Activated naive CD4-positive, alpha-beta T cell (primary cell): ENCODE results near the gene SYT14.
"Not testable (repeated sequence)": the region's sequence is repeated elsewhere in the genome, so short reads cannot be mapped to it uniquely, and the experiment has no call there.

ENCODE experiments used
- DNase-seq, 4 experiments: peaks; one replicate each; lab custom pipeline; 2025; lab: John Stamatoyannopoulos, UW

Gene SYT14

GRCh38 chr1:210117681-210118170 lies 179.7 kb downstream of the SYT14 start:
- DNase-seq = no peak

GRCh38 chr1:210123383-210123782 lies 185.4 kb downstream of the SYT14 start:
- no peak for DNase-seq

- no peak for DNase-seq
Measured at GRCh38 chr1:210123924-210124589, 186.0 kb downstream of the SYT14 start.

- DNase-seq = no peak
Measured at GRCh38 chr1:210124736-210125135, 186.7 kb downstream of the SYT14 start.

GRCh38 chr1:210125143-210125542 lies 187.1 kb downstream of the SYT14 start:
- DNase-seq = no peak

GRCh38 chr1:210129092-210129491 lies 191.1 kb downstream of the SYT14 start:
- DNase-seq = no peak

GRCh38 chr1:210129759-210130158 lies 191.7 kb downstream of the SYT14 start:
- no peak for DNase-seq

- DNase-seq = no peak
Measured at GRCh38 chr1:210132582-210132981, 194.6 kb downstream of the SYT14 start.

- DNase-seq = peak in 1 of 4 experiments; percentile 2
Measured at GRCh38 chr1:210143465-210144062, 205.5 kb downstream of the SYT14 start.

- no peak for DNase-seq
Measured at GRCh38 chr1:210144736-210145135, 206.7 kb downstream of the SYT14 start.

- DNase-seq = no peak
Measured at GRCh38 chr1:210151052-210151672, 213.1 kb downstream of the SYT14 start.

- DNase-seq = no peak
Measured at GRCh38 chr1:210159211-210159610, 221.2 kb downstream of the SYT14 start.

GRCh38 chr1:210170220-210170619 lies 232.2 kb downstream of the SYT14 start:
- no peak for DNase-seq

GRCh38 chr1:210174133-210174532 lies 236.1 kb downstream of the SYT14 start:
- no peak for DNase-seq

- DNase-seq = no peak
Measured at GRCh38 chr1:210185063-210185462, 247.0 kb downstream of the SYT14 start.

GRCh38 chr1:210187849-210188606 lies 250.0 kb downstream of the SYT14 start:
- DNase-seq = not testable (repeated sequence)

GRCh38 chr1:210189426-210189825 lies 251.4 kb downstream of the SYT14 start:
- DNase-seq = no peak

GRCh38 chr1:210195635-210196160 lies 257.7 kb downstream of the SYT14 start:
- DNase-seq = no peak

- not testable (repeated sequence) for DNase-seq
Measured at GRCh38 chr1:210196266-210196665, 258.2 kb downstream of the SYT14 start.

GRCh38 chr1:210198840-210199239 lies 260.8 kb downstream of the SYT14 start:
- DNase-seq = no peak

GRCh38 chr1:210200124-210200736 lies 262.2 kb downstream of the SYT14 start:
- no peak for DNase-seq

- DNase-seq = no peak
Measured at GRCh38 chr1:210201681-210202080, 263.7 kb downstream of the SYT14 start.
